Bronchial epithelial cell (primary cell): ENCODE results near the gene CRYGA. TPM values are rescaled to one million over a fixed set of nuclear protein-coding genes. Genes with fewer than 3 reads are reported as not detected.
"Not testable (repeated sequence)": the region's sequence is repeated elsewhere in the genome, so short reads cannot be mapped to it uniquely, and the experiment has no call there.

Source experiments
- DNase-seq: peaks from one replicate; pipeline ENCODE4 v3.0.0-alpha.2; 2010; ENCODE audit warnings: low read depth
- FAIRE-seq: peaks from 2 replicates; lab custom pipeline; 2011; peaks lifted over from hg19 to GRCh38; lab: Jason Lieb, UNC
- H3K27me3 ChIP-seq: 2 replicates; pipeline ENCODE4 v1.5.1; 2011; ENCODE audit warnings: low read length; ENCODE audit not compliant: control insufficient read depth, insufficient read depth
- H3K36me3 ChIP-seq: 2 replicates; pipeline ENCODE4 v1.5.1; 2011; ENCODE audit warnings: low read length; ENCODE audit not compliant: control insufficient read depth, insufficient read depth
- H3K4me3 ChIP-seq: 2 replicates; pipeline ENCODE4 v1.5.1; 2011; ENCODE audit warnings: mild to moderate bottlenecking, low read depth, low read length, control low read depth
- total RNA-seq: library from RNA; depleted of rRNA; stranded (reverse); fragments of >200 nt; gene quantifications from 2 replicates; pipeline ENCODE4 v1.2.1, GENCODE V29; 2014
- TF ChIP-seq, protein P1 (sequence below): IDR thresholded peaks from 2 replicates; pipeline ENCODE4 v1.5.1; 2011; ENCODE audit warnings: mild to moderate bottlenecking, moderate library complexity, low read length, control low read depth, inconsistent platforms; ENCODE audit not compliant: insufficient read depth, severe bottlenecking

CRYGA gene
- total RNA-seq, 1 donor from 2014 or later, result not detected

DNA sequence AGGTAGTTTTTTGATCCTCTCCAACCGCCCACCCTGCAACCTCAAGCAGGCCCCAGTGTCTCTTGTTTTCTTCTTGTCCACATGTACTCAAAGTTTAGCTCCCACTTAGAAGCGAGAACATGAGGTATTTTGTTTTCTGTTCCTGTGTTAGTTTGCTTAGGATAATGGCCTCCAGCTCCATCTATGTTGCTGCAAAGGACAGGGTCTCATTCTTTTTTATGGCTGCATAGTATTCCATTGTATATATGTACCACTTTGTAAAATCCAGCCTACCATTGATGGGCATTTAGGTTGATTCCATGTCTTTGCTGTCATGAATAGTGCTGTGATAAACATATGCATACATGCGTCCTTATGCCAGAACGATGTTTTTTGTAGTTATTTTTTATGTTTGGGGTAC lies 36.3 kb downstream of the CRYGA start:
- H3K4me3 ChIP-seq, result no peak overlapping the region
- TF ChIP-seq, protein P1, sequence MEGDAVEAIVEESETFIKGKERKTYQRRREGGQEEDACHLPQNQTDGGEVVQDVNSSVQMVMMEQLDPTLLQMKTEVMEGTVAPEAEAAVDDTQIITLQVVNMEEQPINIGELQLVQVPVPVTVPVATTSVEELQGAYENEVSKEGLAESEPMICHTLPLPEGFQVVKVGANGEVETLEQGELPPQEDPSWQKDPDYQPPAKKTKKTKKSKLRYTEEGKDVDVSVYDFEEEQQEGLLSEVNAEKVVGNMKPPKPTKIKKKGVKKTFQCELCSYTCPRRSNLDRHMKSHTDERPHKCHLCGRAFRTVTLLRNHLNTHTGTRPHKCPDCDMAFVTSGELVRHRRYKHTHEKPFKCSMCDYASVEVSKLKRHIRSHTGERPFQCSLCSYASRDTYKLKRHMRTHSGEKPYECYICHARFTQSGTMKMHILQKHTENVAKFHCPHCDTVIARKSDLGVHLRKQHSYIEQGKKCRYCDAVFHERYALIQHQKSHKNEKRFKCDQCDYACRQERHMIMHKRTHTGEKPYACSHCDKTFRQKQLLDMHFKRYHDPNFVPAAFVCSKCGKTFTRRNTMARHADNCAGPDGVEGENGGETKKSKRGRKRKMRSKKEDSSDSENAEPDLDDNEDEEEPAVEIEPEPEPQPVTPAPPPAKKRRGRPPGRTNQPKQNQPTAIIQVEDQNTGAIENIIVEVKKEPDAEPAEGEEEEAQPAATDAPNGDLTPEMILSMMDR, result no peak
- DNase-seq (no peak), FAIRE-seq (no peak)
- peaks cover 1% of the 10 kb centered on the region for H3K27me3 ChIP-seq
- H3K36me3 ChIP-seq, result no peaks in the 10 kb centered on the region

- H3K36me3 ChIP-seq, result no peaks in the 10 kb centered on the region
- H3K27me3 ChIP-seq, result peaks cover 1% of the 10 kb centered on the region
- no peak for FAIRE-seq
- TF ChIP-seq, protein P1, result no peak
- no peak overlapping the region for H3K4me3 ChIP-seq
- no peak for DNase-seq
These were observed 38.1 kb downstream of the CRYGA start for GRCh38 chr2:208125251-208125650.

- not testable (repeated sequence) for FAIRE-seq, DNase-seq, H3K27me3 ChIP-seq, H3K36me3 ChIP-seq, H3K4me3 ChIP-seq
These were observed 39.2 kb downstream of the CRYGA start, which contains the start of gene CRYGD for GRCh38 chr2:208124013-208124715. CRYGD (minus strand) TSS chr2:208124524; CDS start chr2:208124473, 51 bp downstream.

GRCh38 chr2:208122248-208122647 lies 41.1 kb downstream of the CRYGA start:
- FAIRE-seq (no peak), DNase-seq (no peak)
- TF ChIP-seq, protein P1, result no peak
- H3K27me3 ChIP-seq, result peaks cover 1% of the 10 kb centered on the region
- no peak overlapping the region for H3K4me3 ChIP-seq
- H3K36me3 ChIP-seq, result no peaks in the 10 kb centered on the region

DNA sequence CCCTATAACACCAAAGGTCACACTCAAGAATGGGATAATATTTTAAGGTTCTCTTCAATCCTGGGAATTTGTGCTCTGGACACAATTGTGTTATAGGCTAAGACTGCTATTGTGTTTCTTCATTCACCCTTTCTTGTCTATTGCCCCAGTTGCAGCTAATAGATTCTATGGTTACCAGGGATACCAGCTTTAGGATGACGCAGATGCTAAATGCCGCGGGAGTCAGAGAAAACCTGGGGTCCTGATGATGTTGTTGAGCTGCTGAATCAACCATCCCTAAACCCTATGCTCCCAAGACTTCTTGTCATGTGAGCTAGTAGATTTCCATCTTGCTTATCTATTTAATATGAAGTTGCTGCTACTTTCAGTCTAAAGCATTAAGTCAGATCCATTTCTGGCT lies 44.5 kb downstream of the CRYGA start:
- TF ChIP-seq, protein P1, result no peak
- Histone ChIP-seq H3K36me3 (no peaks in the 10 kb centered on the region), H3K27me3 (no peaks in the 10 kb centered on the region), H3K4me3 (no peak overlapping the region)
- FAIRE-seq, result no peak
- DNase-seq, result no peak

GRCh38 chr2:208117390-208117789 lies 46.0 kb downstream of the CRYGA start:
- DNase-seq, FAIRE-seq, H3K36me3 ChIP-seq, H3K4me3 ChIP-seq, H3K27me3 ChIP-seq: not testable (repeated sequence)

- TF ChIP-seq, protein P1, result no peak
- Histone ChIP-seq H3K27me3 (no peaks in the 10 kb centered on the region), H3K4me3 (no peak overlapping the region), H3K36me3 (no peaks in the 10 kb centered on the region)
- FAIRE-seq (no peak), DNase-seq (peak; percentile 13)
These were observed 50.4 kb downstream of the CRYGA start for GRCh38 chr2:208112969-208113368.

- FAIRE-seq, DNase-seq, H3K36me3 ChIP-seq, H3K27me3 ChIP-seq, H3K4me3 ChIP-seq: not testable (repeated sequence)
These were observed 51.1 kb downstream of the CRYGA start for GRCh38 chr2:208112273-208112745.
